Uterus (tissue), 4 donors: ENCODE data around the gene GSTO2. TPM values are rescaled to one million over a fixed set of nuclear protein-coding genes. Genes with fewer than 3 reads are reported as not detected.

ENCODE experiments used
- DNase-seq, 2 donors: peaks; one replicate each; pipeline ENCODE4 v3.0.0-alpha.2; 2019 to 2020
- H3K27ac ChIP-seq, 2 donors: fragments of 200-600 bp; sonication (generic); 1 replicate in 1 of 2; 2 replicates in 1 of 2; pipeline ENCODE4 v1.5.1; 2016 to 2018
- H3K27me3 ChIP-seq, 2 donors: fragments of 200-600 bp; sonication (generic); one replicate each; pipeline ENCODE4 v1.5.1; 2018 to 2019; ENCODE audit warnings: control low read depth in 1 of 2
- H3K36me3 ChIP-seq, 2 donors: fragments of 200-600 bp; sonication (generic); one replicate each; pipeline ENCODE4 v1.5.1; 2019; ENCODE audit warnings: control low read depth in 1 of 2
- H3K4me1 ChIP-seq, 2 donors: fragments of 200-600 bp; sonication (generic); one replicate each; pipeline ENCODE4 v1.5.1; 2018 to 2019; ENCODE audit warnings: control low read depth in 1 of 2
- H3K4me3 ChIP-seq, 2 donors: fragments of 200-600 bp; sonication (generic); 1 replicate in 1 of 2; 2 replicates in 1 of 2; pipeline ENCODE4 v1.5.1; 2018 to 2019; ENCODE audit warnings: mild to moderate bottlenecking in 1 of 2
- H3K9me3 ChIP-seq, 2 donors: fragments of 200-600 bp; sonication (generic); one replicate each; pipeline ENCODE4 v1.5.1; 2019; ENCODE audit warnings: control low read depth in 1 of 2
- CTCF ChIP-seq, 4 experiments: fragments of 200-600 bp in 2 of 4; fragments of 450-650 bp in 2 of 4; sonication (generic) in 2 of 4; IDR thresholded peaks; one replicate each; pipeline ENCODE4 v1.5.1; 2016 to 2019; ENCODE audit warnings: antibody characterized with exemption in 4 of 4, mild to moderate bottlenecking in 2 of 4, moderate library complexity in 1 of 4
- POLR2A ChIP-seq, 2 donors: fragments of 450-650 bp; IDR thresholded peaks; one replicate each; pipeline ENCODE4 v1.6.1; 2016; ENCODE audit warnings: antibody characterized with exemption in 2 of 2, mild to moderate bottlenecking in 1 of 2, moderate library complexity in 1 of 2
- intact Hi-C: fragments of 100-400 bp; cut with DNase I; formaldehyde crosslinking; loops from one replicate; pipeline ENCODE4 v1.15.1; 2023; ENCODE audit warnings: low total_unique reads
- total RNA-seq, 4 donors: library from RNA; depleted of rRNA in 3 of 4; stranded (reverse); fragments of >200 nt in 3 of 4; gene quantifications; one replicate each; pipeline versions ENCODE4 v1.1.0 to v1.2.4, GENCODE V29; 2014 to 2023
- donor health status: DM: yes; HTN: yes; CAD: no.

Gene GSTO2
- total RNA-seq, 4 donors from 2014 or later: under 0.01 to 10.6 (median 5.6) TPM; not detected in 1

GRCh38 chr10:104339469-104340110, 70.6 kb downstream of the GSTO2 start:
- Histone ChIP-seq H3K27me3 (no peaks in the 10 kb centered on the region), H3K4me1 (peaks cover 0 to 16% of the 10 kb centered on the region in 2 donors), H3K36me3 (no peaks in the 10 kb centered on the region), H3K9me3 (no peaks in the 10 kb centered on the region), H3K4me3 (peak overlapping the region; percentile 67 to 74), H3K27ac (peak overlapping the region; percentile 97)
- TF ChIP-seq POLR2A (IDR thresholded peaks at IDR 0.05) (no peak), CTCF (IDR thresholded peaks at IDR 0.05) (no peak)
- DNase-seq: peak; percentile 62 to 84
- intact Hi-C loops: no loop called here

- intact Hi-C loops: no loop called here
- peak overlapping the region; percentile 97 for H3K27ac ChIP-seq
- H3K9me3 ChIP-seq: no peaks in the 10 kb centered on the region
- H3K27me3 ChIP-seq: no peaks in the 10 kb centered on the region
- peak overlapping the region in 1 of 2 donors; percentile 67 for H3K4me3 ChIP-seq
- H3K4me1 ChIP-seq: peaks cover 0 to 10% of the 10 kb centered on the region in 2 donors
- DNase-seq: no peak
- H3K36me3 ChIP-seq: no peaks in the 10 kb centered on the region
- TF ChIP-seq CTCF (IDR thresholded peaks at IDR 0.05) (no peak), POLR2A (IDR thresholded peaks at IDR 0.05) (no peak)
Observed at GRCh38 chr10:104340111-104340526, 71.1 kb downstream of the GSTO2 start.

GRCh38 chr10:104340641-104341040, 71.7 kb downstream of the GSTO2 start:
- Histone ChIP-seq H3K36me3 (no peaks in the 10 kb centered on the region), H3K4me3 (no peak overlapping the region), H3K27me3 (no peaks in the 10 kb centered on the region), H3K9me3 (no peaks in the 10 kb centered on the region), H3K27ac (peak overlapping the region; percentile 97), H3K4me1 (peaks cover 0 to 8% of the 10 kb centered on the region in 2 donors)
- intact Hi-C loops: no loop called here
- TF ChIP-seq POLR2A (IDR thresholded peaks at IDR 0.05) (no peak), CTCF (IDR thresholded peaks at IDR 0.05) (no peak)
- no peak for DNase-seq

GRCh38 chr10:104342941-104343411, 74.0 kb downstream of the GSTO2 start:
- Histone ChIP-seq H3K27me3 (no peaks in the 10 kb centered on the region), H3K36me3 (no peaks in the 10 kb centered on the region), H3K27ac (peak overlapping the region in 1 of 2 donors; percentile 8), H3K4me3 (no peak overlapping the region), H3K9me3 (no peaks in the 10 kb centered on the region), H3K4me1 (peaks cover 0 to 8% of the 10 kb centered on the region in 2 donors)
- intact Hi-C loops: no loop called here
- no peak for DNase-seq
- TF ChIP-seq CTCF (IDR thresholded peaks at IDR 0.05): no peak
- TF ChIP-seq POLR2A (IDR thresholded peaks at IDR 0.05): no peak

- no peaks in the 10 kb centered on the region for H3K36me3 ChIP-seq
- H3K27me3 ChIP-seq: no peaks in the 10 kb centered on the region
- H3K9me3 ChIP-seq: no peaks in the 10 kb centered on the region
- H3K4me3 ChIP-seq: no peak overlapping the region
- H3K4me1 ChIP-seq: peaks cover 0 to 8% of the 10 kb centered on the region in 2 donors
- no peak overlapping the region for H3K27ac ChIP-seq
- TF ChIP-seq CTCF (IDR thresholded peaks at IDR 0.05) (no peak), POLR2A (IDR thresholded peaks at IDR 0.05) (no peak)
- intact Hi-C loops: no loop called here
- DNase-seq: no peak
Observed at GRCh38 chr10:104344219-104344618, 75.2 kb downstream of the GSTO2 start.
